Naive thymus-derived CD4-positive, alpha-beta T cell (primary cell): Measurements from ENCODE around the gene TMIGD2. TPM values are rescaled to one million over a fixed set of nuclear protein-coding genes. Genes with fewer than 3 reads are reported as not detected.
A peak's percentile ranks its signal among the peaks of the same experiment; 100 is the strongest.
"Not testable (repeated sequence)": the region's sequence is repeated elsewhere in the genome, so short reads cannot be mapped to it uniquely, and the experiment has no call there.

Experiments
- ATAC-seq: fragments of 150-1000 bp; cut with Tn5 transposase; 2 replicates; pipeline ENCODE4 v1.10.0; 2021; ENCODE audit warnings: mild to moderate bottlenecking, moderate library complexity
- CTCF ChIA-PET: fragments of 350-600 bp; sonication (Branson Sonifier 250); formaldehyde crosslinking; loops from one replicate; lab custom pipeline; 2021; ENCODE audit warnings: antibody characterized with exemption; lab: Charles Lee
- POLR2A ChIA-PET: fragments of 350-600 bp; sonication (Branson Sonifier 250); formaldehyde crosslinking; loops from one replicate; lab custom pipeline; 2021; ENCODE audit warnings: antibody characterized with exemption, inconsistent platforms; lab: Charles Lee
- DNase-seq, 9 donors: peaks; one replicate each; pipeline versions ENCODE4 v3.0.0 to v3.0.0-alpha.2; 2020 to 2022; ENCODE audit warnings: mixed read lengths in 1 of 9
- H3K27ac ChIP-seq: one replicate; pipeline ENCODE4 v1.7.0; 2013; ENCODE audit warnings: mild to moderate bottlenecking, low read depth, low read length, moderate library complexity
- H3K27me3 ChIP-seq, 2 donors: one replicate each; pipeline ENCODE4 v1.7.0; 2013; ENCODE audit warnings: low read length in 2 of 2, mild to moderate bottlenecking in 2 of 2, moderate library complexity in 2 of 2; ENCODE audit not compliant: control insufficient read depth in 2 of 2, insufficient read depth in 2 of 2
- H3K36me3 ChIP-seq, 3 experiments: 1 replicate in 2 of 3; 2 replicates in 1 of 3; pipeline ENCODE4 v1.7.0; 2013; ENCODE audit warnings: low read length in 3 of 3, mild to moderate bottlenecking in 3 of 3, moderate library complexity in 1 of 3; ENCODE audit not compliant: insufficient read depth in 3 of 3, control insufficient read depth in 2 of 3
- H3K4me1 ChIP-seq, 2 donors: one replicate each; pipeline ENCODE4 v1.7.0; 2013; ENCODE audit warnings: low read length in 2 of 2, mild to moderate bottlenecking in 2 of 2, moderate library complexity in 1 of 2; ENCODE audit not compliant: control insufficient read depth in 2 of 2, insufficient read depth in 2 of 2
- H3K4me3 ChIP-seq: 2 replicates; pipeline ENCODE4 v1.7.0; 2013; ENCODE audit warnings: mild to moderate bottlenecking, low read length
- H3K9me3 ChIP-seq, 3 experiments: 1 replicate in 2 of 3; 2 replicates in 1 of 3; pipeline ENCODE4 v1.7.0; 2013; ENCODE audit warnings: low read length in 3 of 3; ENCODE audit not compliant: control insufficient read depth in 2 of 3
- H3K27ac Mint-ChIP-seq, 9 donors: one replicate each; pipeline ENCODE4 v1.8.0; 2020 to 2022; ENCODE audit warnings: mixed read lengths in 9 of 9, mild to moderate bottlenecking in 8 of 9, moderate library complexity in 5 of 9, inconsistent platforms in 2 of 9
- H3K27me3 Mint-ChIP-seq, 5 donors: one replicate each; pipeline ENCODE4 v1.8.0; 2021 to 2022; ENCODE audit warnings: mixed read lengths in 5 of 5, mild to moderate bottlenecking in 1 of 5
- H3K36me3 Mint-ChIP-seq, 5 donors: one replicate each; pipeline ENCODE4 v1.8.0; 2020 to 2022; ENCODE audit warnings: mixed read lengths in 5 of 5, mild to moderate bottlenecking in 3 of 5, inconsistent platforms in 1 of 5
- H3K4me1 Mint-ChIP-seq, 7 donors: one replicate each; pipeline ENCODE4 v1.8.0; 2020 to 2022; ENCODE audit warnings: mixed read lengths in 7 of 7, mild to moderate bottlenecking in 3 of 7, inconsistent platforms in 1 of 7
- H3K4me3 Mint-ChIP-seq, 10 donors: one replicate each; pipeline ENCODE4 v1.8.0; 2020 to 2022; ENCODE audit warnings: mild to moderate bottlenecking in 10 of 10, mixed read lengths in 10 of 10, moderate library complexity in 6 of 10, inconsistent platforms in 2 of 10
- H3K9me3 Mint-ChIP-seq, 11 donors: one replicate each; pipeline ENCODE4 v1.8.0; 2020 to 2022; ENCODE audit warnings: mixed read lengths in 11 of 11, mild to moderate bottlenecking in 4 of 11, inconsistent platforms in 1 of 11, moderate library complexity in 1 of 11
- intact Hi-C, 2 donors: fragments of 100-400 bp; cut with micrococcal nuclease; formaldehyde crosslinking; loops; one replicate each; pipeline ENCODE4 v1.15.1; 2023
- polyA plus RNA-seq, 2 donors: library from polyadenylated mRNA; unstranded; fragments of 300-500 nt; fragmentation: Illumina TruSeq; gene quantifications; one replicate each; pipeline ENCODE4 v1.2.3, GENCODE V29; 2021
- total RNA-seq, 6 experiments: library from RNA in 5 of 6; stranded (reverse) in 5 of 6; gene quantifications; 1 replicate in 5 of 6; 2 replicates in 1 of 6; pipeline ENCODE4 v1.2.3 and lab custom pipeline; 2021 to 2026

The TMIGD2 gene
- total and polyA plus RNA-seq, 7 experiments from 2014 or later = 22.3 to 107 (median 48.2) TPM

GRCh38 chr19:4338441-4339355, 36.5 kb upstream of the TMIGD2 start, which contains the start of gene STAP2:
TSS of gene STAP2 (minus strand) at chr19:4338827. CDS start at chr19:4338753, 74 bp downstream.
- Mint-ChIP-seq H3K27me3 (peaks cover 0 to 2% (median 0%) of the 10 kb centered on the region in 5 donors), H3K4me1 (peaks cover 14 to 36% (median 28%) of the 10 kb centered on the region in 7 donors), H3K36me3 (peaks cover 0 to 14% (median 0%) of the 10 kb centered on the region in 5 donors), H3K9me3 (peaks cover 0 to 15% (median 4%) of the 10 kb centered on the region in 11 donors), H3K4me3 (peak within 1 kb of the TSS; percentile 86 to 99 (median 92)), H3K27ac (peak within 1 kb of the TSS; percentile 90 to 96 (median 93))
- H3K27ac ChIP-seq = peak within 1 kb of the TSS; percentile 60
- ChIA-PET POLR2A (interaction anchor here (0.7 to 3.2 kb wide), 5 partner anchors 11 to 47 kb away, joined by 3 to 16 read pairs (median 4); partner anchors contain the start of gene TMIGD2), CTCF (interaction anchor here (0.6 to 1.2 kb wide), 4 partner anchors 9 to 72 kb away, joined by 3 to 8 read pairs (median 4); no protein-coding TSS in a partner anchor)
- DNase-seq = peak in 3 of 9 donors; percentile 17 to 28 (median 17)
- no peaks in the 10 kb centered on the region for H3K36me3 ChIP-seq
- no peak for ATAC-seq
- H3K4me3 ChIP-seq = peak within 1 kb of the TSS; percentile 61
- H3K27me3 ChIP-seq = no peaks in the 10 kb centered on the region
- intact Hi-C loops = loop anchor here in 1 of 2 donors (1.0 kb wide), 1 partner anchor 10 kb away; no protein-coding TSS in a partner anchor
- peaks cover 0 to 14% of the 10 kb centered on the region in 2 donors for H3K4me1 ChIP-seq
- no peaks in the 10 kb centered on the region for H3K9me3 ChIP-seq

- Mint-ChIP-seq H3K9me3 (peaks cover 0 to 15% (median 4%) of the 10 kb centered on the region in 11 donors), H3K27me3 (peaks cover 0 to 2% (median 0%) of the 10 kb centered on the region in 5 donors), H3K36me3 (peaks cover 0 to 14% (median 0%) of the 10 kb centered on the region in 5 donors), H3K4me3 (peak overlapping the region; percentile 86 to 99 (median 92)), H3K4me1 (peaks cover 14 to 35% (median 28%) of the 10 kb centered on the region in 7 donors), H3K27ac (peak overlapping the region; percentile 87 to 96 (median 93))
- POLR2A ChIA-PET = interaction anchor here (0.7 to 3.2 kb wide), 6 partner anchors 10 to 47 kb away, joined by 3 to 16 read pairs (median 4); partner anchors contain the start of gene TMIGD2
- no peaks in the 10 kb centered on the region for H3K36me3 ChIP-seq
- ATAC-seq (no peak), DNase-seq (peak in 2 of 9 donors; percentile 11 to 28)
- no peaks in the 10 kb centered on the region for H3K27me3 ChIP-seq
- peak overlapping the region; percentile 61 for H3K4me3 ChIP-seq
- intact Hi-C loops = loop anchor here in 1 of 2 donors (1.0 kb wide), 1 partner anchor 10 kb away; no protein-coding TSS in a partner anchor
- peak overlapping the region; percentile 60 for H3K27ac ChIP-seq
- H3K4me1 ChIP-seq = peaks cover 0 to 14% of the 10 kb centered on the region in 2 donors
- no peaks in the 10 kb centered on the region for H3K9me3 ChIP-seq
- CTCF ChIA-PET = interaction anchor here (1.2 kb wide), 1 partner anchor 31 kb away, joined by 3 read pairs; no protein-coding TSS in a partner anchor
Observed at GRCh38 chr19:4337906-4338440, 35.8 kb upstream of the TMIGD2 start.

DNA sequence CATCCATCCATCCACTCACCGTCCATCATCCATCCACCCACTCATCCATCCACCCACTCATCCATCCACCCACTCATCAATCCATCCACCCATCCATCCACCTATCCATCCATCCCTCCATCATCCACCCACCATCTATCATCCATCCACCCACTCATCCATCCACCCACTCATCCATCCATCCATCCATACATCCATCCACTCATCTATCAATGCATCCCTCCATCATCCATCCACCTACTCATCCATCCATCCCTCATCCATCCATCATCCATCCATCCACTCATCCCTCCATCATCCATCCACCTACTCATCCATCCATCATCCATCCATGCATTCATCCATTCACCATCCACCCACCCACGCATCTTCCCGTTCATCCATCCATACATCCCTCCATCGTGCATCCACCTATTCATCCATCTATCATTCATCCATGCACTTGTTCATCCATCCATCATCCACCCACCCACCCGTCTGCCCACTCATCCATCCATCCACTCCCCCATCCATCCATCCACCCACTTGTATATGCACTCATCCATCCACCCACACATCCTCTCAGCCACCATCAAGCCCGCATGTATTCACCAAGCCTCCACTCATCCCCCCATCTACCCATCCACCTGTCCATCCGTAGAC, 32.9 kb upstream of the TMIGD2 start:
- ChIA-PET POLR2A (no interaction called here), CTCF (no interaction called here)
- peaks cover 0 to 8% of the 10 kb centered on the region in 2 donors for H3K4me1 ChIP-seq
- H3K27ac ChIP-seq = no peak overlapping the region
- H3K36me3 ChIP-seq = no peaks in the 10 kb centered on the region
- H3K27me3 ChIP-seq = no peaks in the 10 kb centered on the region
- no peak for ATAC-seq
- intact Hi-C loops = no loop called here
- no peak overlapping the region for H3K4me3 ChIP-seq
- peaks cover 0 to 14% (median 0%) of the 10 kb centered on the region in 5 donors for H3K36me3 Mint-ChIP-seq
- peak overlapping the region in 1 of 9 donors; percentile 10 for H3K27ac Mint-ChIP-seq
- no peaks in the 10 kb centered on the region for H3K9me3 ChIP-seq
- peaks cover 0 to 15% (median 0%) of the 10 kb centered on the region in 11 donors for H3K9me3 Mint-ChIP-seq
- H3K27me3 Mint-ChIP-seq = no peaks in the 10 kb centered on the region
- peaks cover 10 to 24% (median 19%) of the 10 kb centered on the region in 7 donors for H3K4me1 Mint-ChIP-seq
- H3K4me3 Mint-ChIP-seq = peak overlapping the region in 1 of 10 donors; percentile 13
- DNase-seq = no peak

- Histone ChIP-seq H3K36me3 (no peaks in the 10 kb centered on the region), H3K9me3 (no peaks in the 10 kb centered on the region), H3K4me1 (peaks cover 11 to 14% of the 10 kb centered on the region in 2 donors), H3K27ac (no peak overlapping the region), H3K27me3 (no peaks in the 10 kb centered on the region), H3K4me3 (no peak overlapping the region)
- Mint-ChIP-seq H3K36me3 (peaks cover 0 to 14% (median 0%) of the 10 kb centered on the region in 5 donors), H3K27ac (peak overlapping the region in 3 of 9 donors; percentile 18 to 43 (median 28)), H3K4me3 (peak overlapping the region in 2 of 10 donors; percentile 29 to 30), H3K27me3 (peaks cover 0 to 4% (median 0%) of the 10 kb centered on the region in 5 donors), H3K4me1 (peaks cover 14 to 29% (median 24%) of the 10 kb centered on the region in 7 donors), H3K9me3 (peaks cover 0 to 10% (median under 1%) of the 10 kb centered on the region in 11 donors)
- POLR2A ChIA-PET = no interaction called here
- CTCF ChIA-PET = interaction anchor here (0.7 kb wide), 1 partner anchor 9 kb away, joined by 4 read pairs; the partner anchor contains the start of gene STAP2
- DNase-seq (no peak), ATAC-seq (no peak)
- intact Hi-C loops = loop anchor here (2.0 to 5.0 kb wide), 3 partner anchors 27 to 893 kb away; partner anchors contain the start of genes HDGFL2 (in 1 of the 2) and TMIGD2 (in 1 of the 2)
Observed at GRCh38 chr19:4329858-4330257, 27.7 kb upstream of the TMIGD2 start.

- peak overlapping the region; percentile 65 for H3K4me3 ChIP-seq
- peak overlapping the region in 8 of 9 donors; percentile 72 to 98 (median 88) for H3K27ac Mint-ChIP-seq
- ATAC-seq, H3K9me3 ChIP-seq, H3K9me3 Mint-ChIP-seq, POLR2A ChIA-PET, H3K27me3 ChIP-seq, H3K36me3 Mint-ChIP-seq, CTCF ChIA-PET, H3K36me3 ChIP-seq, H3K27me3 Mint-ChIP-seq: not testable (repeated sequence)
- intact Hi-C loops = loop anchor here (1.0 to 5.0 kb wide), 12 partner anchors 9 to 892 kb away; partner anchors contain the start of genes TMIGD2 (in 2 of the 2), YJU2 (in 2 of the 2), EEF2 (in 1 of the 2) and HDGFL2 (in 1 of the 2)
- peak in 6 of 9 donors; percentile 15 to 46 (median 32) for DNase-seq
- H3K4me1 Mint-ChIP-seq = peaks cover 8 to 28% (median 24%) of the 10 kb centered on the region in 7 donors
- peak overlapping the region; percentile 83 to 90 (median 87) for H3K4me3 Mint-ChIP-seq
- H3K27ac ChIP-seq = peak overlapping the region; percentile 52
- H3K4me1 ChIP-seq = peaks cover 11 to 14% of the 10 kb centered on the region in 2 donors
Observed at GRCh38 chr19:4328991-4329681, 26.9 kb upstream of the TMIGD2 start.
